Heart left ventricle (tissue), 13 donors: ENCODE data around the gene TIFAB.

Experiments
- POLR2A ChIP-seq, 2 donors: fragments of 450-650 bp; IDR thresholded peaks; one replicate each; pipeline ENCODE4 v1.6.1; 2017; ENCODE audit warnings: antibody characterized with exemption in 2 of 2, mild to moderate bottlenecking in 2 of 2, moderate library complexity in 2 of 2
- TF ChIP-seq, protein P1 (sequence below), 12 donors: fragments of 200-600 bp; sonication (generic) in 4 of 12; IDR thresholded peaks; one replicate each; pipeline versions ENCODE4 v1.5.0 to v1.8.0; 2018 to 2022; ENCODE audit warnings: antibody characterized with exemption in 12 of 12, mild to moderate bottlenecking in 5 of 12
- donor health status: ischemic (EF 13 %, LVEDD 7.1; RV severe dilation, severe dysfunction).
- donor health status: DM: no; HTN: yes; CAD: no.
- donor health status: DM: no; HTN: no; CAD: no.
- donor health status: ischemic (EF 25% LVEDD 6.9; RV normal size, moderate dysfunction).
- donor health status: ischemic (EF 25% LVEDD 5.7; RV mildly dilated, moderate dysfunction).
- donor health status: ischemic (EF 35%, LVEDD 5.7; RV mildly dilated, moderate dysfunction).
- donor health status: nonischemic (EF 11% LVEDD 7.7; RV severe dilation, severe dysfunction).
- donor health status: DM: yes; HTN: yes; CAD: no.
- donor health status: PGD.
- donor health status: ischemic (EF 29% LVEDD 5.4; RV normal size, mild dysfunction).
- donor health status: nonischemic (EF 23%, LVEDD 6.1; RV moderate dilation, normal function).

DNA sequence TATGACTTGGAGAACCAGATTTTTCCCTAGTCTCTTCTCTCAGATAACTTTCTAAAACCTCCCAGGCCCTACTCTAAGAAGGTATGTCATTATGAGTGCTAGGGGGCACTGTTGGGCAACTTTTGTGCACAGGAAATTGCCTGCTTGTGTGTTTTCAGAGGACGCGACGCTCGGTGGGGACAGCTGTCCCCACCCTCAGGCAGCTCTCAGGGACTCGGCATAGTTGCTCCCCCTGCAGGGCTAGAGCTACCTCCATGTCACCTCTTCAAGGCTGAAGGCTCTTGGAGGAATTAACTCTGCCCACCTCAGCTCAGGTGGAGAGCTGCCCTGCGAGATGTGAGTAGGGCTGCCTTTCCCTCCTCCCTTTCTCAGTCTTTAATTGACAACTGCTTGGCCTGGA lies 10.2 kb upstream of the TIFAB start:
- TF ChIP-seq, protein P1, sequence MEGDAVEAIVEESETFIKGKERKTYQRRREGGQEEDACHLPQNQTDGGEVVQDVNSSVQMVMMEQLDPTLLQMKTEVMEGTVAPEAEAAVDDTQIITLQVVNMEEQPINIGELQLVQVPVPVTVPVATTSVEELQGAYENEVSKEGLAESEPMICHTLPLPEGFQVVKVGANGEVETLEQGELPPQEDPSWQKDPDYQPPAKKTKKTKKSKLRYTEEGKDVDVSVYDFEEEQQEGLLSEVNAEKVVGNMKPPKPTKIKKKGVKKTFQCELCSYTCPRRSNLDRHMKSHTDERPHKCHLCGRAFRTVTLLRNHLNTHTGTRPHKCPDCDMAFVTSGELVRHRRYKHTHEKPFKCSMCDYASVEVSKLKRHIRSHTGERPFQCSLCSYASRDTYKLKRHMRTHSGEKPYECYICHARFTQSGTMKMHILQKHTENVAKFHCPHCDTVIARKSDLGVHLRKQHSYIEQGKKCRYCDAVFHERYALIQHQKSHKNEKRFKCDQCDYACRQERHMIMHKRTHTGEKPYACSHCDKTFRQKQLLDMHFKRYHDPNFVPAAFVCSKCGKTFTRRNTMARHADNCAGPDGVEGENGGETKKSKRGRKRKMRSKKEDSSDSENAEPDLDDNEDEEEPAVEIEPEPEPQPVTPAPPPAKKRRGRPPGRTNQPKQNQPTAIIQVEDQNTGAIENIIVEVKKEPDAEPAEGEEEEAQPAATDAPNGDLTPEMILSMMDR (IDR thresholded peaks at IDR 0.05), result peak in 7 of 12 donors; percentile 28 to 44 (median 39)
- no peak for TF ChIP-seq POLR2A (IDR thresholded peaks at IDR 0.05)
